Right atrium auricular region (tissue), 2 donors: ENCODE data around the gene ADGRA1. TPM values are rescaled to one million over a fixed set of nuclear protein-coding genes. Genes with fewer than 3 reads are reported as not detected.

Experiments used
- DNase-seq: peaks from one replicate; pipeline ENCODE4 v3.0.0-alpha.2; 2019; ENCODE audit warnings: low spot score
- H3K27ac ChIP-seq, 2 donors: fragments of 200-600 bp; sonication (generic); 1 replicate in 1 of 2; 2 replicates in 1 of 2; pipeline ENCODE4 v1.5.1; 2016 to 2019
- H3K27me3 ChIP-seq, 2 donors: fragments of 200-600 bp; sonication (generic); one replicate each; pipeline versions ENCODE4 v1.5.1 to v1.6.0; 2017 to 2019
- H3K36me3 ChIP-seq: fragments of 200-600 bp; sonication (generic); one replicate; pipeline ENCODE4 v1.5.1; 2016
- H3K4me1 ChIP-seq, 2 donors: fragments of 200-600 bp; sonication (generic); one replicate each; pipeline versions ENCODE4 v1.5.1 to v1.6.0; 2017 to 2019
- H3K4me3 ChIP-seq, 2 donors: fragments of 200-600 bp; sonication (generic); 1 replicate in 1 of 2; 2 replicates in 1 of 2; pipeline ENCODE4 v1.5.1; 2017 to 2019; ENCODE audit warnings: mild to moderate bottlenecking in 1 of 2, moderate library complexity in 1 of 2
- H3K9me3 ChIP-seq, 2 donors: fragments of 200-600 bp; sonication (generic); one replicate each; pipeline ENCODE4 v1.5.1; 2019
- total RNA-seq, 2 donors: library from RNA; depleted of rRNA; stranded (reverse); fragments of >200 nt; gene quantifications; one replicate each; pipeline ENCODE4 v1.1.0, GENCODE V29; 2016
- TF ChIP-seq, protein P1 (sequence below), 2 donors: fragments of 200-600 bp; sonication (generic); IDR thresholded peaks; one replicate each; pipeline ENCODE4 v1.5.1; 2019; ENCODE audit warnings: antibody characterized with exemption in 2 of 2

Gene ADGRA1
- total RNA-seq, 2 donors from 2014 or later = 0.11 to 0.51 TPM

GRCh38 chr10:133162178-133162909 is 74.6 kb downstream of the ADGRA1 start:
- no peaks in the 10 kb centered on the region for H3K36me3 ChIP-seq
- DNase-seq = no peak
- H3K4me1 ChIP-seq = peaks cover 0 to 13% of the 10 kb centered on the region in 2 donors
- H3K27ac ChIP-seq = no peak overlapping the region
- H3K27me3 ChIP-seq = peaks cover 0 to 5% of the 10 kb centered on the region in 2 donors
- H3K4me3 ChIP-seq = no peak overlapping the region
- H3K9me3 ChIP-seq = no peaks in the 10 kb centered on the region
- TF ChIP-seq, protein P1, sequence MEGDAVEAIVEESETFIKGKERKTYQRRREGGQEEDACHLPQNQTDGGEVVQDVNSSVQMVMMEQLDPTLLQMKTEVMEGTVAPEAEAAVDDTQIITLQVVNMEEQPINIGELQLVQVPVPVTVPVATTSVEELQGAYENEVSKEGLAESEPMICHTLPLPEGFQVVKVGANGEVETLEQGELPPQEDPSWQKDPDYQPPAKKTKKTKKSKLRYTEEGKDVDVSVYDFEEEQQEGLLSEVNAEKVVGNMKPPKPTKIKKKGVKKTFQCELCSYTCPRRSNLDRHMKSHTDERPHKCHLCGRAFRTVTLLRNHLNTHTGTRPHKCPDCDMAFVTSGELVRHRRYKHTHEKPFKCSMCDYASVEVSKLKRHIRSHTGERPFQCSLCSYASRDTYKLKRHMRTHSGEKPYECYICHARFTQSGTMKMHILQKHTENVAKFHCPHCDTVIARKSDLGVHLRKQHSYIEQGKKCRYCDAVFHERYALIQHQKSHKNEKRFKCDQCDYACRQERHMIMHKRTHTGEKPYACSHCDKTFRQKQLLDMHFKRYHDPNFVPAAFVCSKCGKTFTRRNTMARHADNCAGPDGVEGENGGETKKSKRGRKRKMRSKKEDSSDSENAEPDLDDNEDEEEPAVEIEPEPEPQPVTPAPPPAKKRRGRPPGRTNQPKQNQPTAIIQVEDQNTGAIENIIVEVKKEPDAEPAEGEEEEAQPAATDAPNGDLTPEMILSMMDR (IDR thresholded peaks at IDR 0.05) = no peak

GRCh38 chr10:133162910-133163856 is 75.5 kb downstream of the ADGRA1 start:
- Histone ChIP-seq H3K27ac (no peak overlapping the region), H3K27me3 (peaks cover 0 to 5% of the 10 kb centered on the region in 2 donors), H3K4me3 (no peak overlapping the region), H3K9me3 (no peaks in the 10 kb centered on the region), H3K4me1 (peaks cover 0 to 13% of the 10 kb centered on the region in 2 donors), H3K36me3 (no peaks in the 10 kb centered on the region)
- DNase-seq = no peak
- TF ChIP-seq, protein P1 (IDR thresholded peaks at IDR 0.05) = no peak

DNA sequence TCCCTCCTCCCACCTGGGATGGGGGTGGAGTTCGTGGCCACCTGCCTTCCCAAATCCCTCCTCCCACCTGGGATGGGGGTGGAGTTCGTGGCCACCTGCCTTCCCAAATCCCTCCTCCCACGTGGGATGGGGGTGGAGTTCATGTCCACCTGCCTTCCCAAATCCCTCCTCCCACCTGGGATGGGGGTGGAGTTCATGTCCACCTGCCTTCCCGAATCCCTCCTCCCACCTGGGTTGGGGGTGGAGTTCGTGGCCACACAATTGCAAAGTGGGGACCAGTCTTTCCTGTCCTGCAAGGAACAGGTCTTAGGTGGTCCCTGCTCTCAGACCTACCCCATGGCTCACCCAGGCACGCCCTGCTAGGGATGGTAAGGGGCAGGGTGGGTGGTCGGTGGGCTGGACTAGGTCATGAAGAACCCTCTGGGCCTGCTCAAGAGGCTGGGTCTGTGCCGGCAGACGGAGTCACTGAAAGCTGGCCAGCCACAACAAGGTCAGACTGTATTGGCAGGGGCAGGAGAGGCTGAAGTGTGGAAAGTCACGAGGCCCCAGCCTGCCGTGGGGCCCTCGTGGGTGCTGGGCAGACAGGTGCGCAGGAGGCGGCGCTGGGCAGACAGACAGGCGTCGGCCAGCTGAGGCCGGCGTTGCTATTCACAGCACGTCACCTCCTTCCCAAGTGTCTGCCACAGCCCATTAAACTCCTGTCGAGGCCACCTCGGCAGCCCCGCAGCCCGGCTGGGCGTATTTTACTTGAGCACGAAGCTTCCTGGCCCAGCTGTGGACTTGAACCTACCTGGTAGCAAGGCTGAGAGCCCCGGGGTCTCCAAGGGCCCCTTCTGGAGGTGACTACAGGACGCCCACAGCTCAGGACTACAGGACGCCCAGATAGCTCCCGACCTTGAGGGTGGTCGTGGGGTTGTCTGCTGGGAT is 76.4 kb downstream of the ADGRA1 start:
- Histone ChIP-seq H3K9me3 (no peaks in the 10 kb centered on the region), H3K27me3 (peaks cover 0 to 5% of the 10 kb centered on the region in 2 donors), H3K27ac (no peak overlapping the region), H3K4me1 (peaks cover 0 to 13% of the 10 kb centered on the region in 2 donors), H3K4me3 (no peak overlapping the region), H3K36me3 (no peaks in the 10 kb centered on the region)
- DNase-seq = no peak
- TF ChIP-seq, protein P1 (IDR thresholded peaks at IDR 0.05) = no peak

DNA sequence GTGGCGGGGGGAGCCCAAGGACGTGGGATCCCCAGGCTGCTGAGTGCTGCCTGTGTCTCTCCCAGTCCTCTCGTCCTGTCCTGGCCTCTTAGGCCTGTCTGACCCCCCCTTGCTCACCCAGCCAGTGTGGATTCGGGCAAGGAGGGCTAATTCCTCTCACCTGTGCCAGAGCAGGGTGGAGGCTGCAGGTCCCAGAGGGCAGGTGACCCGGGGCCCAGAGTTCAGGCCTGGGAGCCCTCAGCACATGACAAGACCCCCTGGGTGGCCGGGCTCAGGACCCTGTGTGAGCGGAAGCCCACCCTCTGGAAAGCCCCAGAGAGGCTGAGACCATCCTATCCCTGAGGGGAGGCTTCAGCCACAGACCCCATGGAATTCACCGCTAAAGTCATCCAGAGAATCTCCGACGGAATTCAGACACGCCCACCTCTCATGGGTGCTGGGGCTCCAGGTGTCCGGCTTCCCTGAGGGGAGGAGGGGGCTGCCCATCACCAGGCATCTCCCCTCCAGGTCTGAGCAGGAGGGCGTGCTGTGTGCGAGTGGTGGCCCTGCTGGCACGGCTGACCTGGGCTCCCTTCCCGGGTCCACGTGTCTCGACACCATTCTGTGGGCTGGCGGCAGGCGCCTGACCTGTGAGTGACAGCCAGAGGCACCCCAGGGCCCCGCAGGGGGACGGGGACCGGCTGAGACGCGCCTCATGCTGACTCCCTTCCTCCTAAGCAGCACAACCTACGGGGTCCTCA is 77.3 kb downstream of the ADGRA1 start:
- no peaks in the 10 kb centered on the region for H3K36me3 ChIP-seq
- no peak overlapping the region for H3K4me3 ChIP-seq
- no peak for DNase-seq
- peaks cover 0 to 5% of the 10 kb centered on the region in 2 donors for H3K27me3 ChIP-seq
- TF ChIP-seq, protein P1 (IDR thresholded peaks at IDR 0.05) = no peak
- H3K9me3 ChIP-seq = no peaks in the 10 kb centered on the region
- peaks cover 0 to 13% of the 10 kb centered on the region in 2 donors for H3K4me1 ChIP-seq
- H3K27ac ChIP-seq = no peak overlapping the region
